HEK293 (cell line): Measurements from ENCODE around the gene RRP12.

Experiments
- AEBP2 ChIP-seq: fragments of 450-650 bp; formaldehyde crosslinking; IDR thresholded peaks from 2 replicates; pipeline ENCODE4 v1.5.1; 2016; ENCODE audit warnings: missing biosample characterization, missing genetic modification characterization, borderline replicate concordance
- BCL11B ChIP-seq: fragments of 450-650 bp; formaldehyde crosslinking; IDR thresholded peaks from 2 replicates; pipeline ENCODE4 v1.5.1; 2016; ENCODE audit warnings: low read depth, missing biosample characterization, missing genetic modification characterization
- HIC1 ChIP-seq: fragments of 450-650 bp; formaldehyde crosslinking; IDR thresholded peaks from 2 replicates; pipeline ENCODE4 v1.5.1; 2016; ENCODE audit warnings: missing biosample characterization, missing genetic modification characterization
- KLF10 ChIP-seq: fragments of 450-650 bp; IDR thresholded peaks from 2 replicates; pipeline ENCODE4 v1.5.1; 2018; ENCODE audit warnings: missing biosample characterization, mild to moderate bottlenecking, missing genetic modification characterization
- KLF8 ChIP-seq: fragments of 450-650 bp; formaldehyde crosslinking; IDR thresholded peaks from 2 replicates; pipeline ENCODE4 v1.5.1; 2016; ENCODE audit warnings: missing biosample characterization, missing genetic modification characterization
- OVOL3 ChIP-seq: fragments of 450-650 bp; formaldehyde crosslinking; IDR thresholded peaks from 2 replicates; pipeline ENCODE4 v1.5.1; 2016; ENCODE audit warnings: missing biosample characterization, missing genetic modification characterization
- PATZ1 ChIP-seq: fragments of 450-650 bp; formaldehyde crosslinking; IDR thresholded peaks from 2 replicates; pipeline ENCODE4 v1.5.1; 2016; ENCODE audit warnings: missing biosample characterization, missing genetic modification characterization
- PRDM2 ChIP-seq: fragments of 450-650 bp; formaldehyde crosslinking; IDR thresholded peaks from 2 replicates; pipeline ENCODE4 v1.5.1; 2016; ENCODE audit warnings: missing biosample characterization, missing genetic modification characterization, borderline replicate concordance
- SP3 ChIP-seq: fragments of 450-650 bp; formaldehyde crosslinking; IDR thresholded peaks from 2 replicates; pipeline ENCODE4 v1.5.1; 2016; ENCODE audit warnings: missing biosample characterization, missing genetic modification characterization
- ZBTB48 ChIP-seq: fragments of 450-650 bp; formaldehyde crosslinking; IDR thresholded peaks from 2 replicates; pipeline ENCODE4 v1.5.1; 2016; ENCODE audit warnings: missing biosample characterization, missing genetic modification characterization
- ZFP37 ChIP-seq: fragments of 450-650 bp; formaldehyde crosslinking; IDR thresholded peaks from 2 replicates; pipeline ENCODE4 v1.5.1; 2016; ENCODE audit warnings: missing biosample characterization, missing genetic modification characterization
- ZNF10 ChIP-seq: fragments of 450-650 bp; formaldehyde crosslinking; IDR thresholded peaks from 2 replicates; pipeline ENCODE4 v1.5.1; 2017; ENCODE audit warnings: missing biosample characterization, missing genetic modification characterization
- ZNF140 ChIP-seq: fragments of 450-650 bp; formaldehyde crosslinking; IDR thresholded peaks from 2 replicates; pipeline ENCODE4 v1.5.1; 2016; ENCODE audit warnings: missing biosample characterization, missing genetic modification characterization
- ZNF157 ChIP-seq: fragments of 450-650 bp; formaldehyde crosslinking; IDR thresholded peaks from 2 replicates; pipeline ENCODE4 v1.5.1; 2016; ENCODE audit warnings: missing biosample characterization, missing genetic modification characterization
- ZNF2 ChIP-seq: fragments of 450-650 bp; formaldehyde crosslinking; IDR thresholded peaks from 2 replicates; pipeline ENCODE4 v1.5.1; 2016; ENCODE audit warnings: missing biosample characterization, missing genetic modification characterization
- ZNF350 ChIP-seq: fragments of 450-650 bp; formaldehyde crosslinking; IDR thresholded peaks from 2 replicates; pipeline ENCODE4 v1.5.0; 2017; ENCODE audit warnings: missing biosample characterization, mild to moderate bottlenecking, missing genetic modification characterization
- ZNF354C ChIP-seq: fragments of 450-650 bp; formaldehyde crosslinking; IDR thresholded peaks from 2 replicates; pipeline ENCODE4 v1.5.1; 2016; ENCODE audit warnings: missing biosample characterization, missing genetic modification characterization, low read depth, borderline replicate concordance
- ZNF416 ChIP-seq: fragments of 450-650 bp; formaldehyde crosslinking; IDR thresholded peaks from 2 replicates; pipeline ENCODE4 v1.5.1; 2016; ENCODE audit warnings: missing biosample characterization, missing genetic modification characterization
- ZNF423 ChIP-seq: fragments of 450-650 bp; formaldehyde crosslinking; IDR thresholded peaks from 2 replicates; pipeline ENCODE4 v1.5.1; 2016; ENCODE audit warnings: missing biosample characterization, missing genetic modification characterization
- ZNF473 ChIP-seq: fragments of 450-650 bp; formaldehyde crosslinking; IDR thresholded peaks from 2 replicates; pipeline ENCODE4 v1.5.1; 2017; ENCODE audit warnings: missing biosample characterization, missing genetic modification characterization
- ZNF510 ChIP-seq: fragments of 450-650 bp; formaldehyde crosslinking; IDR thresholded peaks from 2 replicates; pipeline ENCODE4 v1.5.1; 2018; ENCODE audit warnings: mild to moderate bottlenecking, missing genetic modification characterization, missing biosample characterization; ENCODE audit not compliant: insufficient replicate concordance
- ZNF513 ChIP-seq: fragments of 450-650 bp; IDR thresholded peaks from 2 replicates; pipeline ENCODE4 v1.5.1; 2018; ENCODE audit warnings: missing biosample characterization, missing genetic modification characterization
- ZNF549 ChIP-seq: fragments of 450-650 bp; IDR thresholded peaks from 2 replicates; pipeline ENCODE4 v1.5.1; 2018; ENCODE audit warnings: missing biosample characterization, missing genetic modification characterization, mild to moderate bottlenecking, inconsistent platforms, moderate library complexity
- ZNF571 ChIP-seq: fragments of 450-650 bp; formaldehyde crosslinking; IDR thresholded peaks from 2 replicates; pipeline ENCODE4 v1.5.0; 2017; ENCODE audit warnings: missing biosample characterization, missing genetic modification characterization
- ZNF621 ChIP-seq: fragments of 450-650 bp; formaldehyde crosslinking; IDR thresholded peaks from 2 replicates; pipeline ENCODE4 v1.5.1; 2017; ENCODE audit warnings: missing biosample characterization, missing genetic modification characterization
- ZNF626 ChIP-seq: fragments of 450-650 bp; sonication (Bioruptor Pico); formaldehyde crosslinking; IDR thresholded peaks from 2 replicates; pipeline ENCODE4 v1.5.1; 2018; ENCODE audit warnings: missing biosample characterization, missing genetic modification characterization, inconsistent platforms
- ZNF837 ChIP-seq: fragments of 450-650 bp; formaldehyde crosslinking; IDR thresholded peaks from 2 replicates; pipeline ENCODE4 v1.5.1; 2016; ENCODE audit warnings: missing biosample characterization, missing genetic modification characterization

Gene RRP12

GRCh38 chr10:97334370-97335175, 66.6 kb downstream of the RRP12 start, which contains the start of gene FRAT2 (continued):
- peak; percentile 93 for TF ChIP-seq PATZ1 (tag by site-specific recombination)
- TF ChIP-seq ZNF2: peak; percentile 86
- peak; percentile 95 for TF ChIP-seq ZNF513 (tag by site-specific recombination)
- TF ChIP-seq KLF8 (tag by site-specific recombination): peak; percentile 100
- TF ChIP-seq ZNF473 (tag by site-specific recombination): no peak
- no peak for TF ChIP-seq ZNF350 (tag by site-specific recombination)
- TF ChIP-seq ZFP37 (tag by site-specific recombination): peak; percentile 72; the same call in 1 of the 2 replicates
- peak; percentile 87 for TF ChIP-seq HIC1
- TF ChIP-seq ZNF549 (tag by site-specific recombination): no peak
- TF ChIP-seq ZNF510 (tag by site-specific recombination): no peak
- peak; percentile 51; the same call in 1 of the 2 replicates for TF ChIP-seq OVOL3 (tag by site-specific recombination)
- TF ChIP-seq ZNF621 (tag by site-specific recombination): no peak
- TF ChIP-seq ZBTB48 (tag by site-specific recombination): 0 out of 2 replicates have a peak, but pooled peaks have one; percentile 28
- TF ChIP-seq ZNF10 (tag by site-specific recombination): no peak
- peak; percentile 100 for TF ChIP-seq KLF10 (tag by site-specific recombination)
- no peak for TF ChIP-seq ZNF140 (tag by site-specific recombination)
- TF ChIP-seq BCL11B (tag by site-specific recombination): no peak; the same call in 1 of the 2 replicates
- no peak for TF ChIP-seq ZNF837 (tag by site-specific recombination)
- no peak for TF ChIP-seq ZNF354C (tag by site-specific recombination)
- peak; percentile 92 for TF ChIP-seq SP3 (tag by site-specific recombination)
- no peak for TF ChIP-seq ZNF571 (tag by site-specific recombination)
- no peak for TF ChIP-seq PRDM2 (tag by site-specific recombination)
- TF ChIP-seq AEBP2: no peak
- TF ChIP-seq ZNF626: no peak
- TF ChIP-seq ZNF157 (tag by site-specific recombination): no peak
- no peak for TF ChIP-seq ZNF416 (tag by site-specific recombination)
- TF ChIP-seq ZNF423: no peak
